Tibial nerve (tissue), 4 donors: Measurements from ENCODE around the gene SULT1A1. TPM values are rescaled to one million over a fixed set of nuclear protein-coding genes. Genes with fewer than 3 reads are reported as not detected.

ENCODE experiments used
- DNase-seq, 2 donors: peaks; one replicate each; pipeline ENCODE4 v3.0.0-alpha.2; 2019; ENCODE audit warnings: low spot score in 2 of 2
- H3K27ac ChIP-seq, 4 donors: fragments of 200-600 bp; sonication (generic) in 3 of 4; one replicate each; pipeline ENCODE4 v1.5.1; 2017 to 2019; ENCODE audit warnings: mild to moderate bottlenecking in 1 of 4
- H3K27me3 ChIP-seq, 2 donors: fragments of 200-600 bp; sonication (generic) in 1 of 2; one replicate each; pipeline versions ENCODE4 v1.5.1 to v1.6.0; 2017 to 2019
- H3K36me3 ChIP-seq, 3 donors: fragments of 200-600 bp; sonication (generic); one replicate each; pipeline ENCODE4 v1.5.1; 2018 to 2019
- H3K4me1 ChIP-seq, 4 donors: fragments of 200-600 bp; sonication (generic) in 3 of 4; one replicate each; pipeline ENCODE4 v1.5.1; 2017 to 2019
- H3K4me3 ChIP-seq, 4 donors: fragments of 200-600 bp; sonication (generic) in 3 of 4; one replicate each; pipeline ENCODE4 v1.5.1; 2017 to 2019; ENCODE audit warnings: mild to moderate bottlenecking in 1 of 4, moderate library complexity in 1 of 4
- H3K9me3 ChIP-seq, 4 donors: fragments of 200-600 bp; sonication (generic) in 3 of 4; one replicate each; pipeline ENCODE4 v1.5.1; 2017 to 2019
- EP300 ChIP-seq, 2 donors: sonication (generic); formaldehyde crosslinking; IDR thresholded peaks; one replicate each; pipeline ENCODE4 v1.6.1; 2017; ENCODE audit warnings: antibody characterized with exemption in 2 of 2, mild to moderate bottlenecking in 1 of 2
- POLR2A ChIP-seq, 2 donors: fragments of 450-650 bp; IDR thresholded peaks; one replicate each; pipeline ENCODE4 v1.6.1; 2017; ENCODE audit warnings: antibody characterized with exemption in 2 of 2, mild to moderate bottlenecking in 2 of 2, moderate library complexity in 2 of 2
- WGBS, 2 donors: methylation state at CpG; one replicate each; pipeline ENCODE4 v1.1.5; 2018; 5-methylcytosine and 5-hydroxymethylcytosine counted together
- total RNA-seq, 4 donors: library from RNA; depleted of rRNA; stranded (reverse); fragments of >200 nt; gene quantifications; one replicate each; pipeline ENCODE4 v1.1.0, GENCODE V29; 2016
- TF ChIP-seq, protein P1 (sequence below), 5 experiments: fragments of 200-600 bp in 3 of 5; fragments of 450-650 bp in 2 of 5; sonication (generic) in 3 of 5; IDR thresholded peaks; one replicate each; pipeline ENCODE4 v1.5.1; 2016 to 2019; ENCODE audit warnings: antibody characterized with exemption in 5 of 5, mild to moderate bottlenecking in 3 of 5, moderate library complexity in 2 of 5

Gene SULT1A1
- total RNA-seq, 4 donors from 2014 or later, result 30.9 to 59.8 (median 43.7) TPM

DNA sequence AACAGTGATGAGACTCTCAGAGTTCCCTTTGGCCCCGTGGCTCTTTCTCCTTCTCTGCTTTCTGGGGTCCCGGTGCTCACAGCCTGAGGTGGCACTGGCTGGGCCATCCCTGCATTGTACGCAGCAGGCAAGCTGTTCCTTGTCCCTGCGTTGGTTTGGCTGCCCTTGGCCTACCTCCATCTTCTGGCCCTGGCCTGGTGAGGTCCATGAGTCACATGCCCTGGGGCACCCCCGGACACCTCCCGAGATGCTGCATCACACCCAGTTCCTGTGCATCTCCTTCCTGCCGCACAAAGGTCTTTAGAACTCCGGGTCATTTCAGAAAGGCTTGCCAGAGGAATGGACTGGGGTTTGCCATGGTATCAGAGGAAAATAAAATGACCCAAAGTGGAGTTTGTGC, 22.5 kb downstream of the SULT1A1 start:
- H3K36me3 ChIP-seq, result peaks cover 0 to 97% (median 3%) of the 10 kb centered on the region in 3 donors
- DNase-seq, result no peak
- TF ChIP-seq, protein P1, sequence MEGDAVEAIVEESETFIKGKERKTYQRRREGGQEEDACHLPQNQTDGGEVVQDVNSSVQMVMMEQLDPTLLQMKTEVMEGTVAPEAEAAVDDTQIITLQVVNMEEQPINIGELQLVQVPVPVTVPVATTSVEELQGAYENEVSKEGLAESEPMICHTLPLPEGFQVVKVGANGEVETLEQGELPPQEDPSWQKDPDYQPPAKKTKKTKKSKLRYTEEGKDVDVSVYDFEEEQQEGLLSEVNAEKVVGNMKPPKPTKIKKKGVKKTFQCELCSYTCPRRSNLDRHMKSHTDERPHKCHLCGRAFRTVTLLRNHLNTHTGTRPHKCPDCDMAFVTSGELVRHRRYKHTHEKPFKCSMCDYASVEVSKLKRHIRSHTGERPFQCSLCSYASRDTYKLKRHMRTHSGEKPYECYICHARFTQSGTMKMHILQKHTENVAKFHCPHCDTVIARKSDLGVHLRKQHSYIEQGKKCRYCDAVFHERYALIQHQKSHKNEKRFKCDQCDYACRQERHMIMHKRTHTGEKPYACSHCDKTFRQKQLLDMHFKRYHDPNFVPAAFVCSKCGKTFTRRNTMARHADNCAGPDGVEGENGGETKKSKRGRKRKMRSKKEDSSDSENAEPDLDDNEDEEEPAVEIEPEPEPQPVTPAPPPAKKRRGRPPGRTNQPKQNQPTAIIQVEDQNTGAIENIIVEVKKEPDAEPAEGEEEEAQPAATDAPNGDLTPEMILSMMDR (IDR thresholded peaks at IDR 0.05), result no peak
- TF ChIP-seq EP300 (IDR thresholded peaks at IDR 0.05) (no peak), POLR2A (IDR thresholded peaks at IDR 0.05) (no peak)

DNA sequence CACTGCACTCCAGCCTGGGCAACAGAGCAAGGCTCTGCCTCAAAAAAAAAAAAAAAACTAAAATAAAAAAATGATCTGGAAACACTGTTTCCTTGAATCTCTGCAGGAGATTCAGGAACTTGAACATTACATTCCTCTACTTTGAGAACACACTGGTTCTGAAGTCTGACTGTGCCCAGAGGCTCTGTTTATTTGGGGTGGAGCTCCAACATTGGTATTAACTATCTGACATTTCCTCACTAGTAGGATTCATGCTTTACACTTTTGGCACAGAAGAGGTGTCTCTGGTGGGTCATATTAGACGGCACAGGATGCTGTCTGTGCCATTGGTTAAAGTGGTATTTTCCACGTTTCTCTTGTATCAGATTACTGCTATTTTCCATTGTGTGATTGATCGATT, 23.4 kb downstream of the SULT1A1 start:
- 76 to 86% methylated on average over 3 of the region's 3 CpGs for WGBS, 2 donors
- no peak for DNase-seq
- peaks cover 0 to 97% (median 3%) of the 10 kb centered on the region in 3 donors for H3K36me3 ChIP-seq
- H3K4me1 ChIP-seq, result no peaks in the 10 kb centered on the region
- H3K27ac ChIP-seq, result no peak overlapping the region
- no peak for TF ChIP-seq EP300 (IDR thresholded peaks at IDR 0.05)
- TF ChIP-seq POLR2A (IDR thresholded peaks at IDR 0.05), result no peak
- TF ChIP-seq, protein P1 (IDR thresholded peaks at IDR 0.05), result no peak
- H3K9me3 ChIP-seq, result no peaks in the 10 kb centered on the region
- no peaks in the 10 kb centered on the region for H3K27me3 ChIP-seq
- no peak overlapping the region for H3K4me3 ChIP-seq

More for the DNA sequence above, 22.5 kb downstream of the SULT1A1 start:
- Histone ChIP-seq H3K27me3 (no peaks in the 10 kb centered on the region), H3K9me3 (no peaks in the 10 kb centered on the region), H3K4me3 (no peak overlapping the region), H3K27ac (no peak overlapping the region), H3K4me1 (no peaks in the 10 kb centered on the region)
- 83 to 88% methylated on average over 8 of the region's 8 CpGs for WGBS, 2 donors

DNA sequence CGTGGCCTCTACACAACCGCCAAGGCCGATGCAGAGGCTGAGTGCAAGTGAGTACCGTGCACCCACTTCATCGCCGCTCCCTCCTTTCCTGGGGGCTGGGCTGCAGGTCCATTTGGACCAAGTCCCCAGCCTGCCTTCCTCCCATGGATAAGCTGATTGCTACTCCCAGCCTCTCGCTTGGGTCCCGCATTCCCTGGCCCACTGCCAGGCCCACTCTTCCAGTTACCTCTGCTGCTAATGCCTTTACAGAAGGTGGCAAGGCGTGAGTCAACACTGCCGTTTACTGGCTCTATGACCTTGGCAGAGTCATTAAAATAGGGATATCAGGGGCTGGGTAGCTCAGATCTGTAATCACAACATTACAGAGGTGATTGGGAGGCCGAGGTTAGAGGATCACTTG, 24.2 kb downstream of the SULT1A1 start:
- 86 to 90% methylated on average over 10 to 11 of the region's 11 CpGs for WGBS, 2 donors
- TF ChIP-seq, protein P1 (IDR thresholded peaks at IDR 0.05), result no peak
- no peak for TF ChIP-seq POLR2A (IDR thresholded peaks at IDR 0.05)
- no peak for TF ChIP-seq EP300 (IDR thresholded peaks at IDR 0.05)
- H3K27ac ChIP-seq, result no peak overlapping the region
- H3K4me1 ChIP-seq, result no peaks in the 10 kb centered on the region
- DNase-seq, result no peak
- no peaks in the 10 kb centered on the region for H3K9me3 ChIP-seq
- H3K27me3 ChIP-seq, result no peaks in the 10 kb centered on the region
- H3K36me3 ChIP-seq, result peaks cover 0 to 97% (median 3%) of the 10 kb centered on the region in 3 donors
- no peak overlapping the region for H3K4me3 ChIP-seq

DNA sequence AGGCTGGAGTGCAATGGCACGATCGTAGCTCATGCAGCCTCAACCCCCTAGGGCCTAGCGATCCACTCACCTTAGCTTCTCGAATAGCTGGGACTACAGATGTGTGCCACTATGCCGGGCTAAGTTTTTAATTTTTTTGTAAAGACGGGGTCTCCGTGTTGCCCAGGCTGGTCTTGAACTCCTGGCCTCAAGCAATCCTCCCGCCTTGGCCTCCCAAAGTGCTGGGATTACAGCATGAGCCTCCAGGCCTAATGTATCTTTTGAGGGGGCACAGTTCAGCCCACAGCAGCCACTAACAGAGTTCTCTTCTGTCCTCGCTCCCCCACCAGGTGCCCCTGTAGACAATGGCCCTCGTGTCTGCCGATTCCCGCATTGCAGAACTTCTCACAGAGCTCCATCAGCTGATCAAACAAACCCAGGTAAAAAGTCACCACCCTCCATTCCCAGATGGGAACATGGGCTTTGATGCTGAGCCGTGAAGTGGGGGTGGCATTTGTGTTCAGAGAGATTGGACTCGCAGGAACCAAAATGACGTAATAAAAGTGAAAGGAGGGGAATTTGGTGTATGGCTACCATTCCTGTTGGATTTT, 29.0 kb downstream of the SULT1A1 start:
- H3K4me1 ChIP-seq, result no peaks in the 10 kb centered on the region
- H3K36me3 ChIP-seq, result peaks cover 0 to 55% (median 0%) of the 10 kb centered on the region in 3 donors
- no peak overlapping the region for H3K27ac ChIP-seq
- no peaks in the 10 kb centered on the region for H3K27me3 ChIP-seq
- DNase-seq, result no peak
- no peaks in the 10 kb centered on the region for H3K9me3 ChIP-seq
- 93 to 95% methylated on average over 15 of the region's 15 CpGs for WGBS, 2 donors
- no peak overlapping the region for H3K4me3 ChIP-seq
- TF ChIP-seq EP300 (IDR thresholded peaks at IDR 0.05) (no peak), POLR2A (IDR thresholded peaks at IDR 0.05) (no peak)
- TF ChIP-seq, protein P1 (IDR thresholded peaks at IDR 0.05), result no peak

DNA sequence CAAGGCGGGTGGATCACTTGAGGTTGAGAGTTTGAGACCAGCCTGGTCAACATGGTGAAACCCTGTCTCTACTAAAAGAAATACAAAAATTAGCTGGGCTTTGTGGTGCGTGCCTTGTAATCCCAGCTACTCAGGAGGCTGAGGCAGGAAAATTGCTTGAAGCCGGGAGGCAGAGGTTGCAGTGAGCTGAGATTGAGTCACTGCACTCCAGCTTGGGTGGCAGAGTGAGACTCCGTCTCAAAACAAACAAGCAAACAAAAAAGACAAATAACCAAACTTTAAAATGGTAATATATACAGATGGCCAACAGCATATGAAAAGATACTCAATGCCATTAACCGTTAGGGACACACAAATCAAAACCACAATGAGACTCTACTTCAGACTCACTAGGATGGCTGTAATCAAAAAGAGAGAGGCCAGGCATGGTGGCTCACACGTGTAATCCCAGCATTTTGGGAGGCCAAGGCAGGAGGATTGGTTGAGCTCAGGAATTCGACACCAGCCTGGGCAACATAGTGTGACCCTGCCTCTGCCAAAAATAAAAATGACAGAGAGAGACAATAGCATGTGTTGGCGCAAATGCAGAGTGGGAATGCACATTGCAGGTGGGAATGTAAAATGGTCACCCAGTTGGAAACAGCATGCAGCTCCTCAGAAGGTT, 34.3 kb downstream of the SULT1A1 start:
- TF ChIP-seq EP300 (IDR thresholded peaks at IDR 0.05) (no peak), POLR2A (IDR thresholded peaks at IDR 0.05) (no peak)
- TF ChIP-seq, protein P1 (IDR thresholded peaks at IDR 0.05), result no peak
- H3K9me3 ChIP-seq, result no peaks in the 10 kb centered on the region
- no peak for DNase-seq
- H3K4me3 ChIP-seq, result no peak overlapping the region
- WGBS, 2 donors, result 88 to 93% methylated on average over 8 of the region's 8 CpGs
- no peak overlapping the region for H3K27ac ChIP-seq
- no peaks in the 10 kb centered on the region for H3K27me3 ChIP-seq
- H3K36me3 ChIP-seq, result peaks cover 0 to 6% (median 0%) of the 10 kb centered on the region in 3 donors
- peaks cover 0 to 18% (median 0%) of the 10 kb centered on the region in 4 donors for H3K4me1 ChIP-seq
